Measurements from ENCODE around the gene ARPC2. TPM values are rescaled to one million over a fixed set of nuclear protein-coding genes. Genes with fewer than 3 reads are reported as not detected.
A peak's percentile ranks its signal among the peaks of the same experiment; 100 is the strongest.

Gene ARPC2
- total and polyA plus RNA-seq, 2 of the 13 experiments (the other 11 are each of a cell fraction or from before 2014, with no cell fraction given) = 168 to 303 TPM

DNA sequence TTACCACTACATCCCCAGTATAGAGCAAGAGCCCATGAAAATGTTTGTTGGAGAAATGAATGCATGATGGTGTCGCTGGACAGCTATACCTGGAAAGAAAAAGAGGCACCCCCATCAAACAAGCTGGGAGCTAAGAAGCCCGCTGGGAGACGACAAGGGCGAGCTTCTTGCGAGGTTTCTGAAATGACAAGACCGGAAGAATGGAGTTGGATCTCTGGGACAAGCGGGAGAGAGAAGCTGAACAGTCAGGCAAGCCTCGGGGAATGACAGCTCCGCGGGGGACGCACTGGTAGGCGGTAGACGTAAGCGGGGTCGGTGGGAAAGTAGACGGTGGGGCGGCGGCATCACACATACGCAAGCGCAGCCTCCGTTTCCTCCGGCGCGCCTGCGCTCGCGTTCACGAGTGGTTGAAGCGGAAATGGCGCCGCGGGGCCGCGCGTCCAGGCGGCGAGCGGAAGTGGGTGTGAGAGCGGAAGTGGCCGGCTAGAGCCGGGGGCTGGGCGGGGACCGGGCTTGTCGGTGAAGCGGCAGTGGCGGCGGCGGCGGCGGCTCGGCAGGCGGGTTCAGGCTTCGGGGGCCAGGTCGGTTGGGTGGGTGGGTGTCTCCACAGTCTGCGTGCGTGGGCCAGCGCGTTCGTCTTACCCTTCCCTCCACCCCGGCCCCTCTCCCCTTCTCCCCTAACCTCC, at the start of gene ARPC2 (continued):
- TF ChIP-seq HOXA5 (CRISPR knock-in tag; IDR thresholded peaks at IDR 0.05) = peak; percentile 67; the same call in 1 of the 2 replicates
- TF ChIP-seq ZNF569 (CRISPR knock-in tag; IDR thresholded peaks at IDR 0.05; ENCODE audit: borderline replicate concordance) = no peak
- no peak for TF ChIP-seq TBL1XR1 (IDR thresholded peaks at IDR 0.05; ENCODE audit: borderline replicate concordance, low read length, partially characterized antibody)
- no peak for TF ChIP-seq TARDBP (CRISPR knock-in tag; IDR thresholded peaks at IDR 0.05)
- TF ChIP-seq, protein P1, sequence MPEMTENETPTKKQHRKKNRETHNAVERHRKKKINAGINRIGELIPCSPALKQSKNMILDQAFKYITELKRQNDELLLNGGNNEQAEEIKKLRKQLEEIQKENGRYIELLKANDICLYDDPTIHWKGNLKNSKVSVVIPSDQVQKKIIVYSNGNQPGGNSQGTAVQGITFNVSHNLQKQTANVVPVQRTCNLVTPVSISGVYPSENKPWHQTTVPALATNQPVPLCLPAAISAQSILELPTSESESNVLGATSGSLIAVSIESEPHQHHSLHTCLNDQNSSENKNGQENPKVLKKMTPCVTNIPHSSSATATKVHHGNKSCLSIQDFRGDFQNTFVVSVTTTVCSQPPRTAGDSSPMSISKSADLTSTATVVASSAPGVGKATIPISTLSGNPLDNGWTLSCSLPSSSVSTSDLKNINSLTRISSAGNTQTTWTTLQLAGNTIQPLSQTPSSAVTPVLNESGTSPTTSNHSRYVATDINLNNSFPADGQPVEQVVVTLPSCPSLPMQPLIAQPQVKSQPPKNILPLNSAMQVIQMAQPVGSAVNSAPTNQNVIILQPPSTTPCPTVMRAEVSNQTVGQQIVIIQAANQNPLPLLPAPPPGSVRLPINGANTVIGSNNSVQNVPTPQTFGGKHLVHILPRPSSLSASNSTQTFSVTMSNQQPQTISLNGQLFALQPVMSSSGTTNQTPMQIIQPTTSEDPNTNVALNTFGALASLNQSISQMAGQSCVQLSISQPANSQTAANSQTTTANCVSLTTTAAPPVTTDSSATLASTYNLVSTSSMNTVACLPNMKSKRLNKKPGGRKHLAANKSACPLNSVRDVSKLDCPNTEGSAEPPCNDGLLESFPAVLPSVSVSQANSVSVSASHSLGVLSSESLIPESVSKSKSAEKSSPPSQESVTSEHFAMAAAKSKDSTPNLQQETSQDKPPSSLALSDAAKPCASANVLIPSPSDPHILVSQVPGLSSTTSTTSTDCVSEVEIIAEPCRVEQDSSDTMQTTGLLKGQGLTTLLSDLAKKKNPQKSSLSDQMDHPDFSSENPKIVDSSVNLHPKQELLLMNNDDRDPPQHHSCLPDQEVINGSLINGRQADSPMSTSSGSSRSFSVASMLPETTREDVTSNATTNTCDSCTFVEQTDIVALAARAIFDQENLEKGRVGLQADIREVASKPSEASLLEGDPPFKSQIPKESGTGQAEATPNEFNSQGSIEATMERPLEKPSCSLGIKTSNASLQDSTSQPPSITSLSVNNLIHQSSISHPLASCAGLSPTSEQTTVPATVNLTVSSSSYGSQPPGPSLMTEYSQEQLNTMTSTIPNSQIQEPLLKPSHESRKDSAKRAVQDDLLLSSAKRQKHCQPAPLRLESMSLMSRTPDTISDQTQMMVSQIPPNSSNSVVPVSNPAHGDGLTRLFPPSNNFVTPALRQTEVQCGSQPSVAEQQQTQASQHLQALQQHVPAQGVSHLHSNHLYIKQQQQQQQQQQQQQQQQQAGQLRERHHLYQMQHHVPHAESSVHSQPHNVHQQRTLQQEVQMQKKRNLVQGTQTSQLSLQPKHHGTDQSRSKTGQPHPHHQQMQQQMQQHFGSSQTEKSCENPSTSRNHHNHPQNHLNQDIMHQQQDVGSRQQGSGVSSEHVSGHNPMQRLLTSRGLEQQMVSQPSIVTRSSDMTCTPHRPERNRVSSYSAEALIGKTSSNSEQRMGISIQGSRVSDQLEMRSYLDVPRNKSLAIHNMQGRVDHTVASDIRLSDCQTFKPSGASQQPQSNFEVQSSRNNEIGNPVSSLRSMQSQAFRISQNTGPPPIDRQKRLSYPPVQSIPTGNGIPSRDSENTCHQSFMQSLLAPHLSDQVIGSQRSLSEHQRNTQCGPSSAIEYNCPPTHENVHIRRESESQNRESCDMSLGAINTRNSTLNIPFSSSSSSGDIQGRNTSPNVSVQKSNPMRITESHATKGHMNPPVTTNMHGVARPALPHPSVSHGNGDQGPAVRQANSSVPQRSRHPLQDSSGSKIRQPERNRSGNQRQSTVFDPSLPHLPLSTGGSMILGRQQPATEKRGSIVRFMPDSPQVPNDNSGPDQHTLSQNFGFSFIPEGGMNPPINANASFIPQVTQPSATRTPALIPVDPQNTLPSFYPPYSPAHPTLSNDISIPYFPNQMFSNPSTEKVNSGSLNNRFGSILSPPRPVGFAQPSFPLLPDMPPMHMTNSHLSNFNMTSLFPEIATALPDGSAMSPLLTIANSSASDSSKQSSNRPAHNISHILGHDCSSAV (CRISPR knock-in tag; IDR thresholded peaks at IDR 0.05; ENCODE audit: borderline replicate concordance) = no peak
- TF ChIP-seq RBM39 (IDR thresholded peaks at IDR 0.05; ENCODE audit: low read depth, low read length, poor library complexity, severe bottlenecking) = no peak
- peak; percentile 47; the same call in 1 of the 2 replicates for TF ChIP-seq ATF7-NPFF (CRISPR knock-in tag; IDR thresholded peaks at IDR 0.05; ENCODE audit: low read depth)
- TF ChIP-seq FLYWCH1 (CRISPR knock-in tag; IDR thresholded peaks at IDR 0.05) = no peak
- TF ChIP-seq DMAP1 (CRISPR knock-in tag; IDR thresholded peaks at IDR 0.05) = peak; percentile 73; the same call in 1 of the 2 replicates
- TF ChIP-seq SMARCE1 (IDR thresholded peaks at IDR 0.05; ENCODE audit: borderline replicate concordance) = no peak
- no peak for TF ChIP-seq FOXK2 (IDR thresholded peaks at IDR 0.05)
- no peak for TF ChIP-seq IRX3 (CRISPR knock-in tag; IDR thresholded peaks at IDR 0.05; ENCODE audit: borderline replicate concordance, low read depth)
- TF ChIP-seq ZNF83 (CRISPR knock-in tag; IDR thresholded peaks at IDR 0.05; ENCODE audit: borderline replicate concordance) = no peak
- TF ChIP-seq ZFP36 (IDR thresholded peaks at IDR 0.05; ENCODE audit: borderline replicate concordance, low read depth, low read length, partially characterized antibody) = no peak
- TF ChIP-seq NFE2L1 (CRISPR knock-in tag; IDR thresholded peaks at IDR 0.05; ENCODE audit: borderline replicate concordance) = no peak
- peak in 1 of 2 experiments; percentile 90; a peak in 2 of 4 replicates for TF ChIP-seq KLF16 (CRISPR knock-in tag; IDR thresholded peaks at IDR 0.05)
- peak; percentile 96 for TF ChIP-seq ELF1 (CRISPR knock-in tag; IDR thresholded peaks at IDR 0.05)
- peak; percentile 82; the same call in 1 of the 2 replicates for TF ChIP-seq YEATS2 (CRISPR knock-in tag; IDR thresholded peaks at IDR 0.05; ENCODE audit: borderline replicate concordance)
- no peak for TF ChIP-seq RBAK (CRISPR knock-in tag; IDR thresholded peaks at IDR 0.05)
- peak; percentile 73 for TF ChIP-seq PHF8 (CRISPR knock-in tag; IDR thresholded peaks at IDR 0.05)
- TF ChIP-seq ZC3H13 (CRISPR knock-in tag; IDR thresholded peaks at IDR 0.05) = peak; percentile 55; the same call in 1 of the 2 replicates
- TF ChIP-seq HOXD1 (CRISPR knock-in tag; IDR thresholded peaks at IDR 0.05) = peak; percentile 87
- TF ChIP-seq KLF9 (CRISPR knock-in tag; IDR thresholded peaks at IDR 0.05; ENCODE audit: low read depth) = 0 out of 2 replicates have a peak, but pooled peaks have one; percentile 66
- TF ChIP-seq ZNF879 (CRISPR knock-in tag; IDR thresholded peaks at IDR 0.05) = no peak
- peak; percentile 81; the same call in 1 of the 2 replicates for TF ChIP-seq ZFP1 (CRISPR knock-in tag; IDR thresholded peaks at IDR 0.05)
